Ishikawa (cell line): ENCODE results near the gene TMPO.

Experiments
- CEBPB ChIP-seq: IDR thresholded peaks from 2 replicates; pipeline ENCODE4 v1.6.1; 2012
- CREB1 ChIP-seq: IDR thresholded peaks from 2 replicates; pipeline ENCODE4 v1.6.1; 2012; ENCODE audit warnings: low read depth
- EGR1 ChIP-seq: IDR thresholded peaks from 2 replicates; pipeline ENCODE4 v1.6.1; 2012
- EP300 ChIP-seq: IDR thresholded peaks from 2 replicates; pipeline ENCODE4 v1.6.1; 2012; ENCODE audit warnings: borderline replicate concordance
- FOXM1 ChIP-seq: IDR thresholded peaks from 2 replicates; pipeline ENCODE4 v1.6.1; 2012; ENCODE audit warnings: low read depth, borderline replicate concordance
- MAX ChIP-seq: IDR thresholded peaks from 2 replicates; pipeline ENCODE4 v1.6.1; 2012
- NFIC ChIP-seq: IDR thresholded peaks from 2 replicates; pipeline ENCODE4 v1.6.1; 2012
- RAD21 ChIP-seq: IDR thresholded peaks from 2 replicates; pipeline ENCODE4 v1.6.1; 2012; ENCODE audit warnings: low read depth
- REST ChIP-seq: IDR thresholded peaks from 2 replicates; pipeline ENCODE4 v1.6.1; 2012; ENCODE audit warnings: low read depth, mild to moderate bottlenecking
- TAF1 ChIP-seq: IDR thresholded peaks from 2 replicates; pipeline ENCODE4 v1.6.1; 2012; ENCODE audit warnings: low read depth, mild to moderate bottlenecking
- TCF12 ChIP-seq: IDR thresholded peaks from 2 replicates; pipeline ENCODE4 v1.6.1; 2012; ENCODE audit warnings: low read depth
- TEAD4 ChIP-seq: IDR thresholded peaks from 2 replicates; pipeline ENCODE4 v1.6.1; 2012
- USF1 ChIP-seq: IDR thresholded peaks from 2 replicates; pipeline ENCODE4 v1.6.1; 2012
- YY1 ChIP-seq: IDR thresholded peaks from 2 replicates; pipeline ENCODE4 v1.6.1; 2012; ENCODE audit warnings: low read depth
- ZBTB7A ChIP-seq: IDR thresholded peaks from 2 replicates; pipeline ENCODE4 v1.6.1; 2012; ENCODE audit warnings: low read depth

Gene TMPO

GRCh38 chr12:98469109-98469508 lies 46.3 kb upstream of the TMPO start:
- TF ChIP-seq TCF12 (no peak), ZBTB7A (no peak)

- TF ChIP-seq MAX (no peak), YY1 (no peak), EGR1 (no peak), EP300 (no peak), FOXM1 (no peak), TCF12 (no peak), CREB1 (no peak), USF1 (no peak), NFIC (no peak), RAD21 (no peak), REST (no peak), CEBPB (no peak), ZBTB7A (no peak), TEAD4 (no peak)
Observed at GRCh38 chr12:98470469-98471082, 44.8 kb upstream of the TMPO start.

GRCh38 chr12:98471085-98471484 lies 44.3 kb upstream of the TMPO start:
- no peak for TF ChIP-seq CEBPB
- no peak for TF ChIP-seq EGR1
- TF ChIP-seq FOXM1: no peak
- TF ChIP-seq EP300: no peak
- no peak for TF ChIP-seq TAF1
- no peak for TF ChIP-seq USF1
- TF ChIP-seq TEAD4: no peak
- no peak for TF ChIP-seq ZBTB7A
- no peak for TF ChIP-seq RAD21
- no peak for TF ChIP-seq YY1
- TF ChIP-seq MAX: no peak
- TF ChIP-seq CREB1: no peak
- no peak for TF ChIP-seq NFIC

GRCh38 chr12:98475565-98475908 lies 39.9 kb upstream of the TMPO start:
- TF ChIP-seq TCF12 (no peak), USF1 (no peak), ZBTB7A (no peak), CEBPB (no peak), CREB1 (no peak), EP300 (no peak), YY1 (no peak), RAD21 (no peak), FOXM1 (no peak), TEAD4 (no peak), REST (no peak), EGR1 (no peak), MAX (no peak), TAF1 (no peak), NFIC (no peak)

- no peak for TF ChIP-seq TCF12
- TF ChIP-seq TEAD4: no peak
- TF ChIP-seq CREB1: no peak
- no peak for TF ChIP-seq YY1
- TF ChIP-seq EP300: no peak
Observed at GRCh38 chr12:98478606-98479005, 36.8 kb upstream of the TMPO start.
